Measurements from ENCODE around the gene CHDH.

CHDH gene

DNA sequence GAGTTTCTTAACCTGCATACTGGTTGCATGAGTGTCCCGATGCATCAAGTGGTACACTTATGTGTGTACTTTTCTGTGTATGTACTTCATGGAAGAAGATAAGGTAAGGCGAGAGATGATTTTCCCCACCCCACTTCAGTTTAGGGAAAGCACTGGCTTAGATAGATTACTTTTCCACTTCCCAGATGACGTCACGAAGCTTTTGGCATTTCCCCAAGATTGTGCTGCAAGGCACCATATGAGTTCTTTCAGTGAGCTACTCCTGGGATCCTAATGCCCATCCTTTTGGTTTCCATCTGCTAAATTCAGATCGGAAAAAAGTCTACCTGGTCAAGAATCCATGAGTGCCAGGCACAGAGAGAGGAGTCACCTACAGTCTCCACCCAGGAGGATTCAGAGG lies 4.7 kb upstream of the CHDH start:
- no peak for DNase-seq

DNA sequence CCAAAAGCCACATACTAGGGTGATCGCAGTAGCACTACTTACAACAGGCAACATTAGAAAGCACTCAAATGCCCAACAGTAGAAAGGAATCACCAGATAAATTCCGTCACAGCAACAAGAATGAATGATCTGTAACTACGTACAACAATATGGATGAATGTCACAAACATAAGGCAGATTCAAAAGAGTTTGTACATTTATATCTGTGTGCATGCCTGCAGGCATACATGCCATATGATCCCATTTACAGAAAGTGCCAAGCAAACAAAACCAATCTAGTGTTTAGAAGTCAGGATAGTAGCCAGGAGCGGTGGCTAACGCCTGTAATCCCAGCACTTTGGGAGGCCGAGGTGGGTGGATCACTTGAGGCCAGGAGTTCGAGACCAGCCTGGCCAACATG lies 3.7 kb upstream of the CHDH start:
- no peak for DNase-seq

DNA sequence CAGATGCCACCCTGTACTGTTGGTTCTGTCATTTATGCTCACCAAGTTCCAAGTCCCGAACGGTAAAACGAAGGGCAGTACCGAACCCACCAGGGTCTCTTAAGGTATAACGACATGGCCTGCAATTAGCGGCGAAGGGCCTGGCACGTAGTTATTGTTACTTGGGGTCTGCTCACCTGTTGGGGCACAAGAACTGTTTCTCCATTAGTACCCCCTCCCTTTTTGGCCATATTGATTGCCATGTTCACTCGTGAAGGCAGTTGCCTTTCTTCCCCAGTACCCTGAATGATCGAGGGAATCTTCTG lies 584 bp upstream of the CHDH start:
- no peak for DNase-seq

DNA sequence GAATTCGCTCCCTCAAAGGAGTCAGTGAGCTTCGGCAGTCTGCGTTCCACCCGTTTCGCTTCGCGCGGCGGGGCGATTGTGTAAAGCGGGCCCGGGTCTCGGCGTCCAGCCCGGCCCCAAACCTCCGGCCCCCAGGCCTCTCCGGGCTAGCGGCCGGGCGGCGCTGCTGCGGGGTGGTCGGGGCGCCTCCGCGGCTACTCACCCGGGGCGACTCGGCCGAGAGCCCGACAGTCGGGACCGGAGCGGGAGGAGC lies 412 bp downstream of the CHDH start:
- no peak for DNase-seq

DNA sequence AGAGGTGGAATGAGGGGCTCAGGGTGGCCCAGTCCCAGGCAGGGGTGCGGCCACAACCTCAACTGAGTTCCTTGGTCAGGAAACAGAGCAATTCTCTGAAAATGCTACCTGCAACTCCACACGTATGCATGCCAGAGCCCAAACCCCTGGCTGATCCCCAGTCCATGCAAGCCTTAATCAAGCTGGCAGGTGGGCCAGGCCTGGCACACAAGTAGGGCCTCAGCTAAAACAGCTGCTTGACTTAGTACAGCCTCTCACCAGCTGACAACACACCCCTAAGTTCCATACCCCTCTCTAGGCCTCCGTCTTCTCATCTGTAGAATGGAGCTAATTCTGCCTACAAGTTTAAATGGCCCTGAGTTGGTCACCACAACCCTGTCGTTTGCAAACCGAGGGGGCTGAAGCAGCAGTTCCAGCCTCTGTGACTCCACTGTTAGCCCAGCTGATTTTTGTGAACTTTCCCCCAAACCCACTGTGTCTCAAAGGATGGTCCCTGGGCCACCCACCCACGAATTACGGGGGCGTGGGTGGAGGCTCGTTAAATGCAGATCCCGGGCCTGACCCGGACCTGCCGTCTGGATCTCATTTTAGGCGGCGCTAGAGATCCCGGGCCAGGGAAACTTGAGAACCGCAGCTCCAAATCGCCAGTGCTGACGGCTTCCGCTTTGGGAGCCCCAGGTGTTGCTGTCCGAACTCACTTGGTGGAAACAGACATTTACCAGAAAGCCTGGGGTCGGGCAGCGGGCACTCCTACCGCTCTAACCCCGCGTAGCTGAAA lies 927 bp downstream of the CHDH start:
- no peak for DNase-seq

DNA sequence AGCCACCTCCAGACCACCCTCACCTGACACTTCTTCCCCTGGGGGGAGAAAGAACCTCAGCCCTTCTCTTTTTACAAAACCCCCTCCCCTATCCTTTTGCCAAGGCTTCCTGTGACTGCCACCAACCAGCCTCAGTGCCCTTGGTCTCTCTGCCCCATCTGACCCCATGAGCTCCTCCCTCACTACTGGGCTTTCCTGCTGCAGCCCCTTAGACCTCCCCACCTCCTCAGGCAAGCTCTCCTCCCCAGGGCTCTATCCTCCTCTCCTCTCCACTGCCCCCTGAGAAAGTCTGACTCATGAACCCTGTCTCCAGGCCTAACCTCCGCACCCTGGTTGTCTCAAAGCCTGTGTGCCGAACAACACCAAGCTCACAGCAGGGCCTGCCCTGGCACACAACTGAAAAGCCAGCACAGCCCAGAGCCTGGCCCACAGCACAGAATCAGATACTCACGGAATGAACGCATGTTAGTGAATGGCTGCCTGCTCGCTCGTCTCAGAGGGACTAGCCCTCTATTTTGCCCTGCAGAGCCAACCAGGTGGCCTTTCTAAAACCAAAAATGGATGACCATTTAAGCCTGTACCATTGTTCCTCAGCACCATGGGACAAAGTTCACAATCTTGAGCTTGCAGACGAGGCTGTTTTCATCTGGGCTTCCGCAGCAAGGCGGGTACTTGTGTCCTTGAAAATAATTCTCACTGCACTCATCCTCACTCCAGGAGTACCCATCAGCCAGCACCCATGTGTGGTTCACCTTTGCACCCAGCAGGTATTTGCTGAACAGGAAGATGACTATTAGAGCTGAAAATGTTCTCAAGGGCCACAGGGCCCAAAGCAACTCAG lies 1.7 kb downstream of the CHDH start:
- DNase-seq = no peak

DNA sequence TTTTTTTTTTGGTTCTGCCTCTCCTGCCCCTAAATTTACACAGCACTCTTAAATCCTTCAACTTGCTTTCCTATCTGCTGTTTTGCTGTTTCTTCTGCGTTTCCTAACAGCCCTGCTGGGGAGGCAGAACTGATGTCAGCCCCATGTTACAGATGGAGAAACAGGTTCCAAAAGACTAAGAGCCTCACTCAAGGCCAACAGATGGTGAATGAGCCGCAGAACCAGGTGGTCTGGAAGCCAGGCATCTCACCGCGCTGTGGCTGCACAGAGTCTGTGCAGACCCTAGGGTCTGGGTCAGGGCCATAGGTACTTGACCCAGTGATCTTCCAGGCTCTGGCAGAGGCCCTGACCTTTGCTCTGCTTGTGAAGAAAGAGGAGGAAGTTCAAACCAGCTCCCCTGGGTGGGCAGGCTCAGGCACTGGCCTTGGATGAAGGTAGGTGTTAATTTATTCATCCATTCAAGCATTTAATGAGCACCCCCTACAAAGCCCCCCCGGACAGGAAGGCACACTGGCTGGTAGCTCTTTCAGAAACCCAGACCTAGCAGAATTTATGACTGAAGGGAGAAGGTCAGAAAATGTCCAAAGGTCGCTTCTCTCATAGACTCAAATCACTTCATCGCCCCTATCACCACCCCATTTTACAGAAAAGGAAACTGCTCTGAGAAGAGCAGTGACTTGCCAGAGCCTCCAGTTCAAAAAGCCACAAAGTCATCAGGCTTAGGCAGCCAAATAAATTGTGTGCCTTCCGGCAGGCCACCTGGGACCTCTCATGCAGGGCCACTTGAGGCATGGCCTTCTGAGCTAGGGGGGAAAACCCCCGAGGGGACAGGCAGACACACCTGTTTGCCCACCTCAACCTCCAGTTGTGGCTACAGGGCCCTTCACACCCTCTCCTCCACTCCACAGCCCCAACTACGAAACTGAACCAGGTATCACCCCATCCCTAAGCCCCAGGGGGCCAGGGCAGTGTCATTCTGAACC lies 2.7 kb downstream of the CHDH start:
- DNase-seq = no peak

DNA sequence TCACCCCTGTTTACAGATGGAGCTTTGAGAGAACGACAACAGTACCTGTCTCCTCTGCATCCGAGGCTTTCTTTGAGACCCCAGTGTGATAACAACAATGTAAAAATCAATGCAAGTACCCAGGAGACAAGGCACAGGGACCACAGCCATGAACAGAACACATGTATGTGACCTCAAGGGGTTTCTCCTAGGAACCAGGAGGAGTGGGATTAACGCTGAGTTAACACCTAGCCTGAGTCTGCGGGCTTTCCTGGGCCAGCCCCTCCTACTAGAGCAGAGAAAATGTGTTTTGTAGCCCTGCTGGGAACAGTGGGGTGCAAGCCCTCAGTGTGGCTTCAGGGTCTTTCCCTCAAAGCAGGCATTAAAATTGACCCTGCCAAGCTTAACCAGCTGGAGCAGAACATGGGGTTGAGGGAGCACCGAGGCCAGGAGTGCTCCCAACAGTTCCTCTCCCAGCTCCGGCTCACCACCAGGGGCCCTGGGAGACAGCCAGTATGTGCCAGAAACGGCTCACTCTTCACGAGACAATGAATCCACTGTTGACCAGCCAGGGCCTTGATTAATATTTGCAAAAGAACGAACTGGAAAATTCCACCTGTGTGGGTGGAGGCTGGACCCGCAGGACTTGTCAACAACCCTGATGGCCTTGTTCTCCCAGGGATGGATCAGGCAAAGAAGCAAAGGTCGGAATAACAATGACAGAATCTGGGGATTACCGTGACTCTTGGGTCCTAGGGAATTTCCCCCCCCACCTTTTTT lies 3.6 kb downstream of the CHDH start:
- no peak for DNase-seq

DNA sequence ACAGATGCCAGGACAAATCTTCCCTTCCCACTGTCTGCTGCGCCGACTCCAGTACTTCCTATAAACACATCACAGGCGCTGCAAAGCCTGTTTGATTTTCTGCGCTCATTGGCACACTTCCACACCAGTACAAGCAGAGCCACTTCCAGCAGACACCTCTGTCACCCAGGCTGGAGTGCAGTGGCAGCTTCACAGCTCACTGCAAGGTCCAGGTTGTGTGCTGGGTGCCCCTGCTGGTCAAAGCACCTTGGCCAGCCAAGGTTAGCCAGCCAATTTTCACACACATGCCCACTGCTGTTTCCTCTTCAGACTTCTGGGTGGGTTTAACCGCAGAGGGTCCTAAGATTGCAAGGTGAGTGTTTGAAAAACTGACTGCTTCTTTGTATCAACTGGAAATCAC lies 4.9 kb downstream of the CHDH start:
- DNase-seq = no peak

DNA sequence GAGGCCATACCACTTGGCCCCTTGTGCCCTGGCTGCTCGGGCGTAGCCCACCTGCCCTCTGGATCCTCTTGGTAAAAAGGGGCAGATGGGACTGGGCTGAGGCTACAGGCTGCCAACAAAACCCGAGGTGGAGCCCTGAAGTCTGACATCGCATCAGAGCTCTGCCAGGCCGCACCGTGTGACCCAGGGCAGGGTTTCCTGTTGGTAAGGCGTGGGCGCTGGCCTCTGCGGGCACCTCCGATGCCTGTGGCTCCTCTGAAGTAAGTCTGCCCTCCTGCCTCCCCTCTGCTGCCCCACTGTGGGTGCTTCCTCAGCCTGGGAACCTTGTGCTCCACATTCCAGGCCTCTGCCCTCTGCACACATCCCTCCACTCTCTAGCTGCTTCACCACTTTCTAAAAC lies 8.9 kb downstream of the CHDH start:
- DNase-seq = no peak

DNA sequence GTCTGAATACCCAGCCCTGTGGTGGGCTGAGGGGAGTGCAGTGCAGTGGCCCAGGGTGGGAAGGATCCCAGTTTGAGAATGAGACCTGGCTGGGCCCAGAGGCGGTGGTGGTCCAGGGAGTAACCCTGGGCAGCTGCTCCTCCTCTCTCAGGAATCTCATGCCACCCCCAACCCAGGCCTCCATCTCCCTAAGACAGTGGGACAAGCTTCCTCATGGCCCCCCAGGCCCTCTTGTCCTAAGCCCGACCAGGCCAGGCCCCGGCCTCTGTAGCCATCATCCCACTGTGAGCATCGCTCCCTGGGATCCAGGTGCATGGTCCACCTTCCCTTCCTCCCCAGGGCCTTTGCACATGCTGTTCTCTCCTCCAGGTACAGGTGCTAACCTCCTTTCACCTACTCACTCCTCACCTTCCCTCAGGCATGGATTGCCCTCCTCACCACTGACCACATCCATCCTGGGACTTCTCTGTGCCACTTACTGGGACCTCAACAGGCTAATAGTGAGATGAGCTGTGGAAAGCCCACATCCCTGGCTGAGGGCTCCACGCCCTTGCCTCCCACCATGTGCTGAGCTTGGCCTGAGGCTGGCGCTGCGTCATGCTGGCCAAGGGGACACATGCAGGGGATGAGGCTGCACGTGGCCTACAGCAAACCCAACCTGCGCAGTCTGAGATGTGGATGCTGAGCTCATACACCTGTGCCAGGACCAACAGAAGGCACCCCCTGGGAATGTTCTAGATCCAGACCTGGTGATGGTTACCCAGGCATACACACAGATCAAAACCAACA lies 9.9 kb downstream of the CHDH start:
- DNase-seq = no peak

DNA sequence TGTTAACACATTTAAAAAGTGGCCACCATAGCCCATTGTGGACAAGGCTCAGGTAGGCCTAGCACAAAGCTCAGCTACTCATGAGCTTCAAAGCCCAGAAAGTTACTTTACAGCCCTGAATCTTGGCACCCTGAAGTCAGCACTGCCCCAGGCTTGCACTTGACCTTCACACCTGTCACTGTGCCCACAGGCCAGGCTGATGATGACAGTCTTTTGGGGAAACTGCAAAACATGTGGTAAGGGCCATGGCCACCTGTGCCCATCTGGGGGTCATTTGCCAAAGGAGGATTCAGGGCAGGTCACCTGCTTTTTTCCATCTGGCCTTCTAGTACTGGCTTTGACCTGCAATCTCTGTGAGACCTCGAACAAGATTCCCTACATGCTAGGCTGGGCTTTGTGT lies 11.0 kb downstream of the CHDH start:
- DNase-seq = no peak

DNA sequence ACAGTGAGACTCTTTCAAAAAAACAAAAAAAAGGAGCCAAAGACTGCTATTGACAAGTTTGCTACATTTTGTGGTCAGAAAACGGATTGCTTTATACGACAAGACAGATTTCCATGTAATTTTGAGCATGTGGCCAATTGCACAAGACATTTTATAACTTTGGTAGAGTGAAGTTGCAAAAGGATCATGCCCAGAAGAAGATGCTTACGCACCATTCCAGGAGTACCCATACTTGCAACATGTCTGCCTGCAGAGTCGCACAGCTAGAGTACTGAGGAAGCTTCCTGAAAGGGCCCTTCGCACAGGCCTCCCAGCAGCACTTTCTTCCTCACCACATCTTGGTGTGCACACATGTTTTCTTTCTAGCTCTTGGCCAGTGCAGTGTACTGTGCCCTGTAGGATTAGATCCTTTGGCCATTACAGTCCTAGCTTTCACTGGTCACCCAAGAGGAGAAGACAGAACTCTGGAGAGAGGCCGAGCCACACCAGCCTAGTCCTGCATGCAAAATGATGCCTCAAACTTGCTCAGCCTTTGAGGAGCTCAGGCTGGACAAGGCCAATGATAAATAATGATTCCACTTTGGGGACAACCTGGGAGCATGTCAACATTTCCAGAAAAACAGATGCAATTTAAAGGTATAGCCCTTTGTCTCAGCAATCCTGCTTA lies 11.7 kb downstream of the CHDH start:
- no peak for DNase-seq

DNA sequence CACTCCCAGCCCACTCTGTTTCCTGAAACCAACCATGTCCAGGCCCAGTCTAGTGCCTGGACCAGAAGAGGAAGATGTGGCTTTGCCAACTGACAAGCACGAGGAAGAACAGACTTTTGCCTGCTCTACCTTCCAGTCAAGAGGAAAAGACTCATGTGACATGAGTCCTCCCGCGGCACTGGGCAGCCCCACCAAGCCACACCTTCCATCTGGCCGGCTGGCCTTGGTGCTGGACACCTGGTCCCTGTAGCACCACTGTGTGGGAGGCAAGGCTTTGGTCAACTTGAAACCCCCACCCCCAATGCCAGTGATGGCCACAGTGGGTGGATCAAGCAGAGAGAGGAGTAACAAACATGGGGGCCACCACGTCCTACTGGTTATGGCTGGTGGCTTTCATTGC lies 12.5 kb downstream of the CHDH start:
- DNase-seq = no peak

DNA sequence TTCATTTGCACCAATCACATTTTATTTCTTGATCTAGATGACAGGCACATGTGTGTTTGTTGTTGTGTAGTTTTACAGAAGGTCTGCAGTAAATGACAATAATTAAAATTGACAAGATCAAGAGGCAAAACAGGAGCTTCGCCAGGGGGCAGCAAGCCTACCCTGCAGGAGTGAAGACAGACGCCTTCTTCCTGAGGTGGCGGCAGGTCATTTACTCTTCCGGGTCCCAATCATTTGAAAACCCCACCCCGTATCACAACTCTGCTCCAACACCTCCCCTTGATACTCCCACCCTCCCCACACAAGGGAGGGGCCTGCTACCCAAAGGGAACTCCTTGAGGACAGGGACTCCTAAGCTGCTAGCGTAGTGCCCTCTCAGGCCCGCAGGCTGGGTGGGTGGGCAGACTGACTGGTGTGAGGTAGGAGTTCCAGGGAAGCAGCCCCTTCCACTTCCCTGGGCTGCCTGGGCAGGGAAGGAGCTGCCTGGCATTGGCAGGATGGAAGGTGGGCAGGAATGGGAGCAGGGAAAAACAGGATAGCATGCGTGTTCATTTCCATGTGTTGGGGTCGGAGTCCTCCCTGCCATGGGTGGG lies 13.1 kb downstream of the CHDH start:
- DNase-seq = no peak

DNA sequence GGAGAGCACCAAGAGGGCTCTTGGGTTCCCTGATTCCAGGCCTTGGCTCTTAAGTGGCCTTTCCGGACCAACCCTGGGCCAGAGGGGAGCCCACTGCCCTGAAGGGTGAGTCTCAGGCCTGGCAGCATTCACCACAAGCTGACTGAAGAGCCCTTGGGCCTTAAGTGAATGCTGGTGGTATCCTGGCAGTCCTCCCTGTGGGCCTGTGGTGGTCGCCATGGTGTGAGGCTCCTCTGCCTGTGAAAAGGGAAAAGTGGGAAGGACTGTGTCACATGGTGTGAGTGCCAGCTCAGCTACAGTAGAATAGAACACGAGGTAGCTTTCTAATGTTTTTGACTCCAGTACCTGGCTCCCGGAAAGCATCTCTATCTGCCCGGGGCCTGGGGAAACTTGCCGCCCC lies 15.3 kb downstream of the CHDH start:
- no peak for DNase-seq

DNA sequence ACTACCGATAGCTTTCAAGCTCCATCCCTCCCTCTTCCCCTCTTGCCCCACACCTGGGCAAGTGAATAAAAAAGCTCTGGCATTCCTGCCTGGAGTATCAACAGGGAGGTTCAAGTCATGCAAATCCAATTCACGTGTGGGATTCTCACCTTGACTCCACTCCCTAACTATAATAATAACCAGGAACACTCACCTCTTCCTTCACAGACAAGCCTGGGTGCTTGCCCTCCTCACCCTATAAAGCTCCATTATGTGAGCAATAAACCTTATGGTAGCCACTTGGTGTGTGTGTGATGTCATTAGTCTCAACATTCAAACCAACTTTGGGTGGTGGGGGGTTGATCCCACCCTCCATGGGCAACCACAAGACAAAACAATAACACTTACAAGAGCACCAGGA lies 16.6 kb downstream of the CHDH start:
- DNase-seq = no peak

DNA sequence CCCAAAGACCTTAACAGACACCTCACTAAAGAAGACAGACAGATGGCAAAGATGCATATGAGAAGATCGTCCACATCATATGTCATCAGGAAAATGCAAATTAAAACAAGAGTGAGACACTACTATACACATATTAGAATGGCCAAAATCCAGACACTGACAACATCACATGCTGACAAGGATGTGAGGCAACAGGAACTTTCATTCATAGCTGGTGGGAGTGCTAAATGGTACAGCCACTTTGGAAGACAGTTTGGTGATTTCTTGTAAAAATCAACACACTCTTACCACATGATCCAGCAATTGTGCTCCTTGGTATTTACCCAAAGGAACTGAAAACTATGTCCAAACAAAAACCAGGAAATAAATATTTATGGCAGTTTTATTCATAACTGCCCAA lies 17.6 kb downstream of the CHDH start:
- DNase-seq = no peak

DNA sequence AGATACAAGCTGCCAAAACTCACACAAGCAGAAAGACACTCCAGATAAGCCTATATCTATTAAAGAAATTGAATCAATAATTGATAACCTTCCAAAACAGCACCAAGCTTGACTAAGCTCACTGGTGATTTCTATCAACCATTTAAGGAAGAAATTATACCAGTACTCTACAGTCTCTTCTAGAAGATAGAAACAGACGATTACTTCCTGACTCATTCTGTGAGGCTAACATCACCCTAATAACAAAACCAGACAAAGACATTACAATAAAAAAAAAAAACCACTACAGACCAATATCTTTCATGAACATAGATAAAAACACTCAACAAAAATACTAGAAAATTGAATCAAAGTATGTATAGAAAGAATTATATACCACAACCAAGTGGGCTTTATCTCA lies 20.2 kb downstream of the CHDH start:
- no peak for DNase-seq

DNA sequence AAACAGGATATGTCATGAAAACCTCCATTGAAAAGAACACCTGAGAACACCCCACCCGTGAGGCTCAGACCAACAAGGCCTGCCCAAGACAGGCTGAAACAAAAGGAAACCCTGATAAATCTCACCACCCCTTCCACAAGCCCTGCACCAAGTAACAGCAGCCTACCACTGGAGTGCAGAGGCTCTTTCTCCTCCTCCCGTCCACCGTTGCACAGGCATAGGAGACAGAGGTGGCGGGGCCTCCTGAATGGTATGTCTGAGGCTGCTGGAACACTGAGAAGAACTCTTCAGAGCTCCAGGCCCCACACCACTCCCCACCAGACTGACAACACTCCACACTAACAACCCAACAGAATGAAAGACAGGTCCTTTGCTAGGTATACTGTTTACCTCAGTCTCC lies 21.4 kb downstream of the CHDH start:
- no peak for DNase-seq

DNA sequence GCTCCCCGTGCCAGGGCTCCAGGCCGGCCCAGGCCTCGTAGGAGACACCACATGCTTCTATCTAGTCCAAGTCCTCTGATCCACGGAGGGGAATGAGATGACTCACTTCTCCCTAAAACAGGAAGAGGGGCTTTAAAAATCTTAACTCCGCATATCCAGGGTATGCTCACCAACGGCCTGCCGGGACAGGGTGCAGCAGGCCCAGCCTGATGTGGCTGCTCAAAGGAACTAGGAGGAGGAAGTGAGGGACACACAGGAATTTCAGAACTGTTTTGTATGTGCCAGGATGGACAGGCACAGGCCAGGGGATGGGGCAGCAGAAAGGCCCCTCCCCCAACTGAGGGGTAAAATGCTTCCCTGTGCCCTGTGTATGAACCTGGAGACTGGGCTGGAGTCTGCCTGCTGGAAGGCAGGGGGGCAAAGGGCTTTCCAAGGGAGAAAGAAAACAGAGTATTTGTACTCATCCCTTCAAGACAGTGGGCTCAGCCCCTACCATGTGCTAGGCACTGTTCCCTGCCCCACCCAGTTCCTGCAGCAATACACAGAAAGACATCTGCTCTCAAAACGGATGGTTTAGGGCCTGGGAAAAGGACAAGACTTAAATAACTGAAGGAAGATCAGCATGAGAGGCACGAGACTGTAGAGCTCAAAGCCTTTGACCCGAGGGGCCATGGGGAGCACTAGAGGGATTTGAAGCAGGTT lies 22.1 kb downstream of the CHDH start:
- no peak for DNase-seq
